ENCODE data around the gene ERCC5. TPM values are rescaled to one million over a fixed set of nuclear protein-coding genes. Genes with fewer than 3 reads are reported as not detected.

ERCC5 gene
- total and polyA plus RNA-seq, 2 of the 8 experiments (the other 6 are each of a cell fraction or from before 2014, with no cell fraction given) = 3.8 to 24.4 TPM

GRCh38 chr13:102905905-102906771, 60.3 kb downstream of the ERCC5 start:
- no peak overlapping the region for H2BK5ac ChIP-seq (ENCODE audit: low read depth, low read length)
- H3K9ac ChIP-seq (replicated peaks in 1 of 4; ENCODE audit: extremely low read depth in 1 of 4, low read depth in 3 of 4, low read length in 3 of 4) = no peak overlapping the region
- H3K14ac ChIP-seq (ENCODE audit: insufficient read length) = no peak overlapping the region
- H4K8ac ChIP-seq (ENCODE audit: extremely low read depth, insufficient read depth, low read length) = no peak overlapping the region
- no peaks in the 10 kb centered on the region; the same call in 1 of the 2 replicates for H3K23me2 ChIP-seq (ENCODE audit: low read depth, low read length)
- no peak overlapping the region for H3K27ac ChIP-seq (ENCODE audit: low read depth, low read length)
- 94% methylated on average over 7 of the region's 7 CpGs; no CpG with 5 or more reads in 1 of the 2 experiments for WGBS, 2 experiments (ENCODE audit: extremely low coverage in 1 of 2, insufficient coverage in 1 of 2, insufficient read length in 1 of 2, insufficient replicate concordance in 2 of 2, low coverage in 1 of 2, low lambda C conversion rate in 2 of 2, missing lambda C conversion rate in 1 of 2)
- peaks cover 0 to 4% (median 0%) of the 10 kb centered on the region in 4 experiments; a peak in 1 of 7 replicates for H3K4me1 ChIP-seq (replicated peaks in 1 of 4; ENCODE audit: control insufficient read depth in 3 of 4, insufficient read depth in 4 of 4, low read length in 3 of 4)
- CTCF ChIA-PET (ENCODE audit: partially characterized antibody) = interaction anchor here (1.0 to 3.4 kb wide), 7 partner anchors 8 to 44 kb away, joined by 3 to 15 read pairs (median 4); no protein-coding TSS in a partner anchor
- H3K18ac ChIP-seq (ENCODE audit: extremely low read depth, low read length) = no peak overlapping the region
- H2BK120ac ChIP-seq (replicated peaks; ENCODE audit: low read depth, low read length) = no peak overlapping the region
- no peak overlapping the region for H2BK20ac ChIP-seq (ENCODE audit: low read length)
- H3K79me1 ChIP-seq (ENCODE audit: low read depth, low read length) = no peaks in the 10 kb centered on the region
- H2BK15ac ChIP-seq (ENCODE audit: low read length) = no peak overlapping the region
- no peaks in the 10 kb centered on the region for H3K36me3 ChIP-seq (ENCODE audit: control insufficient read depth in 2 of 4, insufficient read depth in 4 of 4, low read length in 3 of 4)
- no peaks in the 10 kb centered on the region for H3K79me2 ChIP-seq (ENCODE audit: control insufficient read depth in 1 of 2, insufficient read depth in 2 of 2, low read length in 2 of 2)
- H2AFZ ChIP-seq (ENCODE audit: low read length) = no peak overlapping the region
- DNase-seq (ENCODE audit: low read depth in 1 of 2, low spot score in 2 of 2) = no peak
- H4K91ac ChIP-seq (replicated peaks; ENCODE audit: insufficient read length, low read length) = no peak overlapping the region
- POLR2A ChIA-PET (ENCODE audit: partially characterized antibody) = no interaction called here
- no peaks in the 10 kb centered on the region for H4K20me1 ChIP-seq (replicated peaks in 1 of 2; ENCODE audit: control insufficient read depth in 1 of 2, insufficient read depth in 2 of 2, low read length in 2 of 2)
- H3K56ac ChIP-seq (replicated peaks; ENCODE audit: insufficient read length, low read depth, low read length) = no peak overlapping the region
- H2AK5ac ChIP-seq (ENCODE audit: low read depth, low read length) = no peak overlapping the region
- H3K4me2 ChIP-seq (ENCODE audit: insufficient read depth in 1 of 2, low read depth in 2 of 2, low read length in 2 of 2) = no peak overlapping the region
- H4K5ac ChIP-seq (ENCODE audit: insufficient read length, low read depth, low read length) = no peak overlapping the region
- H3K23ac ChIP-seq (ENCODE audit: insufficient read length) = no peak overlapping the region
- H3K27me3 ChIP-seq (replicated peaks in 1 of 4; ENCODE audit: control insufficient read depth in 3 of 4, extremely low read depth in 1 of 4, insufficient read depth in 3 of 4, low read length in 3 of 4) = no peaks in the 10 kb centered on the region
- no peaks in the 10 kb centered on the region for H3K9me3 ChIP-seq (ENCODE audit: insufficient read depth in 2 of 2, low read depth in 1 of 2, low read length in 1 of 2)
- no peak overlapping the region for H3K4ac ChIP-seq (replicated peaks; ENCODE audit: insufficient read length, low read depth, low read length)
- no peak overlapping the region for H3K4me3 ChIP-seq (ENCODE audit: extremely low read depth in 1 of 4, insufficient read depth in 2 of 4, low read depth in 3 of 4, low read length in 4 of 4)
- FAIRE-seq = no peak
- H2BK12ac ChIP-seq (ENCODE audit: low read depth, low read length) = no peak overlapping the region
- TF ChIP-seq CHD2 (IDR thresholded peaks at IDR 0.05; ENCODE audit: low read length) (no peak), E2F6 (IDR thresholded peaks at IDR 0.05) (no peak), TBP (IDR thresholded peaks at IDR 0.05; ENCODE audit: low read depth, low read length) (no peak), NANOG (IDR thresholded peaks at IDR 0.05; ENCODE audit: insufficient read depth, low read depth, low read length, poor library complexity, severe bottlenecking) (no peak), RNF2 (IDR thresholded peaks at IDR 0.05; ENCODE audit: borderline replicate concordance, low read depth, low read length, missing control alignments, poor library complexity, severe bottlenecking) (no peak), POLR2A (IDR thresholded peaks at IDR 0.05; ENCODE audit: control extremely low read depth in 1 of 2, low read depth in 2 of 2, low read length in 2 of 2) (no peak), ASH2L (IDR thresholded peaks at IDR 0.05; ENCODE audit: low read length) (no peak), CEBPB (IDR thresholded peaks at IDR 0.05; ENCODE audit: low read depth, low read length) (no peak), CREB1 (IDR thresholded peaks at IDR 0.05) (no peak), ATF2 (IDR thresholded peaks at IDR 0.05; ENCODE audit: low read length) (no peak)
